ENCODE results near the gene RGS13.

Gene RGS13

DNA sequence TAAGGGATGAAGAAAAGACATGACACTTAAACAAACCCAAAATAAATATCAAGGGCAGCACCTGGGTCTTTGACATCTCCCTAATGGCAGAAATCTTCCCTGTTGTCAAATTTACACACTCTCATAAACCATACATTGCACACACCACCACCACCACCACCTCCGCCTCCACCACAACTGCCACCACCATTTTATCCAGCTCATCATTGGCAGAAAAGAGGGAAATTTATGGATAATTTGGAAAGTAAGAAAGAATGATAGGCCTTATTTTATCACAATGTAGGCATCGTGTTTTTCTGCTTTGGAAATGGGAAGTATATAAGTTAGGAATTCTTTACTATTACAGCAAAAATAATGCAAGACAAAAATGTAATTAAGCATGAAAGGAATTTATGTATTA lies 27.3 kb upstream of the RGS13 start:
- no peaks in the 10 kb centered on the region for H3K27me3 Mint-ChIP-seq
- peak overlapping the region; percentile 48 for H3K4me3 Mint-ChIP-seq
- no peaks in the 10 kb centered on the region for H3K36me3 Mint-ChIP-seq (ENCODE audit: low read depth)
- peak overlapping the region; percentile 59 for H3K27ac Mint-ChIP-seq
- H3K9me3 Mint-ChIP-seq: no peaks in the 10 kb centered on the region
- H3K4me1 Mint-ChIP-seq (ENCODE audit: low read depth): peaks cover 19% of the 10 kb centered on the region

- no peaks in the 10 kb centered on the region for H3K9me3 Mint-ChIP-seq
- peak overlapping the region; percentile 59 for H3K27ac Mint-ChIP-seq
- no peaks in the 10 kb centered on the region for H3K36me3 Mint-ChIP-seq (ENCODE audit: low read depth)
- peaks cover 19% of the 10 kb centered on the region for H3K4me1 Mint-ChIP-seq (ENCODE audit: low read depth)
- peaks cover under 1% of the 10 kb centered on the region for H3K27me3 Mint-ChIP-seq
- H3K4me3 Mint-ChIP-seq: peak overlapping the region; percentile 48
Measured at GRCh38 chr1:192609110-192610079, 26.6 kb upstream of the RGS13 start.

DNA sequence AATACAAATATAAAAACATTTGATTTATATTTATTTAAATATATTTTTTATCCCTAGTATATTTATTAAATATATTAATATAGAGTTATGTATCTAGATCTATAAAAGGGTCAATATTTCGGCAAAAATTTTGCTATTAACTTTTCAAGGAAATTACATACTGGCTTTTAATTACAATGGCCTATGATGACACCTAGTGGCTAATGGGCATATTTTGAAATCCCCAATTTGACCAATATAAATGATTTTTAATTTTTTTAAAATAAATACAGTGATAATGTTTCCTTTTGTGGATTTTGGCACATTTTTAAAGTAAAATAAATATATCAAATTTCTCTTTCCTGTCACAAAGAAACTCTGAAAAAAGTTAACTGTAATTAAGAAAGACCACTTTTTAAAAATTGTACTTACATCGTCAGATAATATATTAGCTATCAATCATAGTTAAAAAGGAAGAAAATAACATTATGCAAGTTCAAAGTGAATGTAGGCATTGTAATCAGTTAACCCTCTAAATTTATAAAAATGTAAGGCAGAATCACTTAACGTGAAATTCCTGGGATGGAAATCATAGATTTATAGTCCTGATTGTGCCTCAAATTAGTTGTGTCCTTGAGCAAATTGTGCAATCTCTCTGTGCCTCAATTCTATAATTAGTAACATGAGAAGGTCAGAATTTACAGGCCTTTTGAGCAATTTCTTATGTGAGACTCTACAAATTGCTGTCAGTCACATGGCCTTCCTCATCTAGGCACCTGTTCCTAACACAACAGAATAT lies 25.6 kb upstream of the RGS13 start:
- H3K4me3 Mint-ChIP-seq: no peak overlapping the region
- no peaks in the 10 kb centered on the region for H3K36me3 Mint-ChIP-seq (ENCODE audit: low read depth)
- H3K9me3 Mint-ChIP-seq: no peaks in the 10 kb centered on the region
- H3K27ac Mint-ChIP-seq: no peak overlapping the region
- peaks cover 20% of the 10 kb centered on the region for H3K4me1 Mint-ChIP-seq (ENCODE audit: low read depth)
- peaks cover 4% of the 10 kb centered on the region for H3K27me3 Mint-ChIP-seq

GRCh38 chr1:192615055-192615454 lies 20.9 kb upstream of the RGS13 start:
- Mint-ChIP-seq H3K27me3 (peaks cover 10% of the 10 kb centered on the region), H3K4me3 (no peak overlapping the region), H3K9me3 (no peaks in the 10 kb centered on the region), H3K36me3 (ENCODE audit: low read depth) (no peaks in the 10 kb centered on the region), H3K4me1 (ENCODE audit: low read depth) (peaks cover 5% of the 10 kb centered on the region), H3K27ac (no peak overlapping the region)

GRCh38 chr1:192620071-192620635 lies 15.8 kb upstream of the RGS13 start:
- Mint-ChIP-seq H3K27ac (no peak overlapping the region), H3K36me3 (ENCODE audit: low read depth) (no peaks in the 10 kb centered on the region), H3K9me3 (no peaks in the 10 kb centered on the region), H3K4me3 (no peak overlapping the region), H3K4me1 (ENCODE audit: low read depth) (no peaks in the 10 kb centered on the region), H3K27me3 (peaks cover 38% of the 10 kb centered on the region)

GRCh38 chr1:192626366-192627179 lies 9.4 kb upstream of the RGS13 start:
- Mint-ChIP-seq H3K27me3 (peaks cover 42% of the 10 kb centered on the region), H3K4me3 (no peak overlapping the region), H3K4me1 (ENCODE audit: low read depth) (peaks cover 5% of the 10 kb centered on the region), H3K27ac (no peak overlapping the region), H3K9me3 (no peaks in the 10 kb centered on the region), H3K36me3 (ENCODE audit: low read depth) (no peaks in the 10 kb centered on the region)

DNA sequence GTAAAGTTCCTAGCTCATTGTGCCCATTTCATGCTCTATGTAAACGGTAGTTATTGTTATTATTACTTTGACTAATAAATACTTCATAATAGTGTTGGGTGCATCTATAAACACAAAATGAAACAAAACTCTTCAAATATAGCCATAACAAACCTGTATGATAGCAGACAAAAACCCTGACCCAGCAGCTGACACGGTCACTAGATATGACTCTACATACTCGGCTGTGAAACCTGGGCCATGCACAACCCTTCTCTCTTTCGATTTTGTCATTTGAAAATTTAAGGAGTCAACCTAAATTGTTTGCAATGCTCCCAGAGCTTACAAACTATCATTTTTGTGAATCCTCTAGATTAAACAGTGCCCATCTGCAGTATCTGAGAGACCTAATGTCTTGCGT lies 8.0 kb upstream of the RGS13 start:
- Mint-ChIP-seq H3K27me3 (peaks cover 46% of the 10 kb centered on the region), H3K4me3 (no peak overlapping the region), H3K36me3 (ENCODE audit: low read depth) (no peaks in the 10 kb centered on the region), H3K27ac (no peak overlapping the region), H3K4me1 (ENCODE audit: low read depth) (peaks cover 5% of the 10 kb centered on the region), H3K9me3 (no peaks in the 10 kb centered on the region)

DNA sequence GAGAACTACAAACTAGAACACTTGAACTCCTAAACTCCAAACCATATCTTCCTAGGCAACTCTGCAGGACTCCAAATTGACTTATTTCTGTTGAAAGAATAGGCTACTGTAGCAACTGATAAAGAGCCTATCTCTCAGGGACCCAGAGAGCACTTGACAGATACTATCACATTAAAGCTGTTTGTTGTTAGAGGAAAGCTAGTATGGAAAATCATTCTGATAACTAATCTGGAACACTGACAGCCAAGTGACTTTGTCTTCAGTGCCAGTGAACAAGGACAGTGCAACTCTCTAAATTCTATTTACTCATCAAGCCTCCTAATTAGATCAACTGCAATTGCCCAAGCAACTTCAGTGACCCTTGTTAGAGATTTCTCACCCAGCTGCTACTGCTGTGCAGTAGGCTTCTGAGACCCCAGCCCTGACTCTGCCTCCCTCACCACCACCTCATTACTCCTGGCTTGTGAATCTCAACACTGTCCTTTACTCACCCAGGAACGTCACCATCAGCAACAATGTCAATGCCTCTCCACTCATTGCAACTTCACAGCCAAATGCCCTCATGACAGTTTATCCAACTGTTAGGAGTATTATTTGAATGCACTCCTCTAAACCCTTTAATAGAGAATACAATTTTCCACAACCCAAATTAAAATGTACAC lies 7.4 kb upstream of the RGS13 start:
- H3K4me3 Mint-ChIP-seq: no peak overlapping the region
- peaks cover 5% of the 10 kb centered on the region for H3K4me1 Mint-ChIP-seq (ENCODE audit: low read depth)
- no peaks in the 10 kb centered on the region for H3K36me3 Mint-ChIP-seq (ENCODE audit: low read depth)
- no peak overlapping the region for H3K27ac Mint-ChIP-seq
- H3K9me3 Mint-ChIP-seq: no peaks in the 10 kb centered on the region
- H3K27me3 Mint-ChIP-seq: peaks cover 47% of the 10 kb centered on the region

GRCh38 chr1:192629612-192630011 lies 6.3 kb upstream of the RGS13 start:
- peaks cover 43% of the 10 kb centered on the region for H3K27me3 Mint-ChIP-seq
- no peak overlapping the region for H3K4me3 Mint-ChIP-seq
- H3K36me3 Mint-ChIP-seq (ENCODE audit: low read depth): no peaks in the 10 kb centered on the region
- H3K4me1 Mint-ChIP-seq (ENCODE audit: low read depth): peaks cover 5% of the 10 kb centered on the region
- H3K9me3 Mint-ChIP-seq: no peaks in the 10 kb centered on the region
- H3K27ac Mint-ChIP-seq: no peak overlapping the region

- H3K27ac Mint-ChIP-seq: no peak overlapping the region
- H3K4me1 Mint-ChIP-seq (ENCODE audit: low read depth): peaks cover 5% of the 10 kb centered on the region
- H3K27me3 Mint-ChIP-seq: peaks cover 40% of the 10 kb centered on the region
- H3K4me3 Mint-ChIP-seq: no peak overlapping the region
- H3K9me3 Mint-ChIP-seq: no peaks in the 10 kb centered on the region
- no peaks in the 10 kb centered on the region for H3K36me3 Mint-ChIP-seq (ENCODE audit: low read depth)
Measured at GRCh38 chr1:192630521-192631287, 5.2 kb upstream of the RGS13 start.

- no peak overlapping the region for H3K4me3 Mint-ChIP-seq
- no peak overlapping the region for H3K27ac Mint-ChIP-seq
- no peaks in the 10 kb centered on the region for H3K9me3 Mint-ChIP-seq
- peaks cover 45% of the 10 kb centered on the region for H3K27me3 Mint-ChIP-seq
- peaks cover 5% of the 10 kb centered on the region for H3K4me1 Mint-ChIP-seq (ENCODE audit: low read depth)
- H3K36me3 Mint-ChIP-seq (ENCODE audit: low read depth): no peaks in the 10 kb centered on the region
Measured at GRCh38 chr1:192631749-192632148, 4.2 kb upstream of the RGS13 start.

DNA sequence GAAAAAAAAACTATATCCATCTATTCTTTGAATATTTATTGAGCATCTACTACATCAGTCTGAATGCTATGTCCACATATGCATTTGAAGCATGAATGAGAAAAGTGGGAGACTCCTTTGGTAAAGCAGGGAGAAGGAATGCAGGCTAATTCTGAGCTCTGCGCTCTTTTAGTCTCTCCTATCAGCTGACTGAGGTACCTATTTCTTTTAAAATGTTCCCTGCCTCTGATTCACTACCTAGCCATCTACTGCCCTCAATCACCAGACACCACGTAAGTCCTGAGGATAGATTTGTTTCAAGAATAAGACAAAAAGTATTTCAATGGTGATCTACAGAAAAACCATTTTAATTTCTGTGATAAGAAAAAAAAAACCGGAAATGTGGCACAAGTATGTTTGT lies 3.8 kb upstream of the RGS13 start:
- Mint-ChIP-seq H3K4me1 (ENCODE audit: low read depth) (peaks cover 5% of the 10 kb centered on the region), H3K27ac (no peak overlapping the region), H3K4me3 (no peak overlapping the region), H3K36me3 (ENCODE audit: low read depth) (no peaks in the 10 kb centered on the region), H3K27me3 (peaks cover 48% of the 10 kb centered on the region), H3K9me3 (no peaks in the 10 kb centered on the region)

DNA sequence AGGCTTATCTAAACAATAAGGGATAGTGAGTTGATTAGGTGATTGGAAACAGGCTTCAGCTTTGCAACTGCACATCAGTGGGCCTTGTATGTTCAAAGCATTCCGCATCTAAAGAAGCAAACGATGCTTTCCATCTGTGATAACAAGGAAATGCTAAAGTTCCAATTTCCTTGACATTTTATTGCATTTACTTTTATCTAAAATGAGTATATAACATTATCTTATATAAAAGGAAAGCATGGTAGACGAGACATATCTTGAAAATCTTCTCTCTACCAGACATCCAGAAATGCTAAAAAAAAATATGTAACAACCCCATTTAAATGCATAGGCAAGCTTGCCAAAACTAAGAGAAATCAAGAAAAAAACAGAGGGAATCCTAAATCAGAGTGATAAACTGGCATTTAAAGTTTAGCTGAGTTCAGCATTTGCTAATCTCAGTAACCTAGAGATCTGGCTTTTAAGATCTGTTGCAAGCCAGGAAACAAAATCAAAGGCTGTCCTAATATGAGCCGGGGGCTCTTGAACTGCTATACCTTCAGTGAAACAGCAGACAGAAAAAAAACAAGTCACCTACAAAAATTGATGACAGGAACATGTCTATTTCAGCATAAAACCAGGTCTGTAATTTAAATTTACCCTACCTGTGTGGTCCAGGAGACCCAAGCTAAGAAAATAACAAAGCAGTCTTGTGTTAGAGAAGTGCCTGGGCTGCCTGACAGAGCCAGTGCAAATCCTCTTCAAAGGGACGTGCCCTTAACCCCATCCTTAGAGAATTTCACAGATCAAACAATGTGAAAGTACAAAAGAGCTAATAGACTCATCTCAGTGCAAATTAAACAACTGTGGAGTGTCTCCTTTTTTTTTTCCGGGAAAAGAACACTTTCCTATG lies 3.1 kb upstream of the RGS13 start:
- H3K4me3 Mint-ChIP-seq: no peak overlapping the region
- peaks cover 5% of the 10 kb centered on the region for H3K4me1 Mint-ChIP-seq (ENCODE audit: low read depth)
- peaks cover 46% of the 10 kb centered on the region for H3K27me3 Mint-ChIP-seq
- no peak overlapping the region for H3K27ac Mint-ChIP-seq
- no peaks in the 10 kb centered on the region for H3K36me3 Mint-ChIP-seq (ENCODE audit: low read depth)
- H3K9me3 Mint-ChIP-seq: no peaks in the 10 kb centered on the region
